Stimulated activated CD8-positive, alpha-beta memory T cell treated with anti-CD3 and anti-CD28 coated beads, Interleukin-15, amount 100 ng/mL, for 1 hour (primary cell): ENCODE results near the gene ABHD1.

Experiments
- DNase-seq: peaks from one replicate; pipeline ENCODE4 v3.0.0-alpha.2; 2020; ENCODE audit warnings: low read depth

The ABHD1 gene

GRCh38 chr2:27135478-27135955 is 11.9 kb downstream of the ABHD1 start:
- no peak for DNase-seq

GRCh38 chr2:27136751-27137150 is 13.1 kb downstream of the ABHD1 start:
- no peak for DNase-seq

GRCh38 chr2:27137322-27137935 is 13.8 kb downstream of the ABHD1 start:
- no peak for DNase-seq

GRCh38 chr2:27138111-27138510 is 14.5 kb downstream of the ABHD1 start:
- DNase-seq = no peak

GRCh38 chr2:27139310-27139709 is 15.7 kb downstream of the ABHD1 start, which contains the start of gene PRR30:
PRR30 (minus strand) TSS chr2:27139410; CDS start chr2:27138329, 1,081 bp downstream.
- no peak for DNase-seq

GRCh38 chr2:27143285-27143684 is 19.7 kb downstream of the ABHD1 start:
- no peak for DNase-seq

GRCh38 chr2:27145682-27146081 is 22.1 kb downstream of the ABHD1 start:
- DNase-seq = no peak

- DNase-seq = no peak
These were observed 24.3 kb downstream of the ABHD1 start for GRCh38 chr2:27147935-27148334.

GRCh38 chr2:27148801-27149439 is 25.3 kb downstream of the ABHD1 start, which contains the start of gene TCF23:
TCF23 (plus strand) TSS chr2:27149004; CDS start chr2:27149134, 130 bp downstream.
- DNase-seq = no peak

- DNase-seq = no peak
These were observed 26.2 kb downstream of the ABHD1 start for GRCh38 chr2:27149570-27150405.

- DNase-seq = no peak
These were observed 27.1 kb downstream of the ABHD1 start for GRCh38 chr2:27150639-27151230.

- no peak for DNase-seq
These were observed 28.6 kb downstream of the ABHD1 start for GRCh38 chr2:27152102-27152795.

GRCh38 chr2:27152796-27153464 is 29.3 kb downstream of the ABHD1 start:
- DNase-seq = no peak

- no peak for DNase-seq
These were observed 30.9 kb downstream of the ABHD1 start for GRCh38 chr2:27154488-27154887.

GRCh38 chr2:27155069-27155520 is 31.5 kb downstream of the ABHD1 start:
- DNase-seq = no peak

GRCh38 chr2:27158468-27158867 is 34.9 kb downstream of the ABHD1 start:
- DNase-seq = no peak

GRCh38 chr2:27159271-27159670 is 35.7 kb downstream of the ABHD1 start:
- DNase-seq = no peak

- DNase-seq = no peak
These were observed 36.6 kb downstream of the ABHD1 start for GRCh38 chr2:27160191-27160590.

- DNase-seq = no peak
These were observed 38.8 kb downstream of the ABHD1 start for GRCh38 chr2:27162151-27163121.
